Activated gamma-delta T cell (primary cell): Measurements from ENCODE around the gene NOTCH1.

Experiments used
- DNase-seq: peaks from one replicate; lab custom pipeline; 2025; lab: John Stamatoyannopoulos, UW

The NOTCH1 gene

DNA sequence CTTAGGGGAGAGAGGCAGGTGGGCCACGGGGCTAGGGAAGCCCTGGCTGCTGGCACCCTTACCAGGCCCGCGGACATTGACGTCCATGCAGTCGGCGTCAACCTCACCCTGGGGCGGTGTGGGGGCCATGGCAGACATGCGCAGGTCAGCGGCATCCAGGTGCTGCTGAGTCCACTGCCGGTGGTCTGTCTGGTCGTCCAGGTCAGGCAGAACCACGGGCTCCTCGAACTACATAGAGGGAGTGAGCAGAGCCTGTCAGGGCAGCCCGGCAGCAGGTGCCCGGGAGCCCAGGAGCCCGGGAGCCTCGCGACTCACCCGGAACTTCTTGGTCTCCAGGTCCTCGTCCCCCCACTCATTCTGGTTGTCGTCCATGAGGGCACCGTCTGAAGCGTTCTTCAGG is 44.2 kb downstream of the NOTCH1 start:
- DNase-seq = no peak

DNA sequence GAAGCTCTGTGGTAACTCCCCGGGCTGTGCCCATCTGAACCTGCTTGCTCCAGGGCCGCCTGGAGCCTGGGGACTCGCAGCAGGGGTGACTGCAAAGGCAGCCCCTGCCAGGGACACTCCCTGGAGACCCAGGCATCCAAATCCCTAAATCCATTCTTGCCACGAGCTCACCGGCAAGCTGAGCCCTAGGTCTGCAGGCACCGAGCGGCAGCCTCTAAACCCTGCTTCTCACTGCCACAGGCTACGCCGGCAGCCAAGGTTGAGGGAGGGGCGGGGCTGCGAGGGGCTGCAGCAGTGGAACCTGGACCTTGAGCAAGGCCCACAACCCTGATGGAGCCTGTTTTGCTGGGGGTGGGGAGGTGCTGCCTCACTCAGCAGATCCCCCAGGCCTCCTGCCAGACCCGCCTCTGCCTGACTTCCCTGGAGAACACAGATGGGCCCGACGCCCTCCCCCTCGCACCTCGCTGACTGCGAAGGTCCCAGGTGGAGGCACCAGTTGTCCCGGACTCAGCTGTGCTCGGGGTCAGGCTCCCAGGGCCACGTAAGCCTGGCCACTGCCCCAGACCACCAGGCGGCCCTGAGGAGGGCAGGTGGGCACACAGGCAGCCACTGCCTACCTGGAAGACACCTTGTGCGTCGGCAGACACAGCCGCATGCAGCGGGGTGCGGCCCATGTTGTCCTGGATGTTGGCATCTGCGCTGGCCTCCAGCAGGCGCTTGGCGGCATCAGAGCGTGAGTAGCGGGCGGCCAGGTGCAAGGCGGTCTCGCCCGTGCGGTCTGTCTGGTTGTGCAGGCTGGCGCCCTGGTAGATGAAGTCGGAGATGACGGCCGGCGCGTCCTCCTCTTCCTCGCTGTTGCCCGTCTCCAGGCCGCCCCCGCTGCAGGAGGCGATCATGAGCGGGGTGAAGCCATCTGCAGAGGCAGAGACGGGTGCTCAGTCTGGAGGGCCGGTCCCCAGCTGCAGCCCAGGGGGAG is 45.6 kb downstream of the NOTCH1 start:
- no peak for DNase-seq

DNA sequence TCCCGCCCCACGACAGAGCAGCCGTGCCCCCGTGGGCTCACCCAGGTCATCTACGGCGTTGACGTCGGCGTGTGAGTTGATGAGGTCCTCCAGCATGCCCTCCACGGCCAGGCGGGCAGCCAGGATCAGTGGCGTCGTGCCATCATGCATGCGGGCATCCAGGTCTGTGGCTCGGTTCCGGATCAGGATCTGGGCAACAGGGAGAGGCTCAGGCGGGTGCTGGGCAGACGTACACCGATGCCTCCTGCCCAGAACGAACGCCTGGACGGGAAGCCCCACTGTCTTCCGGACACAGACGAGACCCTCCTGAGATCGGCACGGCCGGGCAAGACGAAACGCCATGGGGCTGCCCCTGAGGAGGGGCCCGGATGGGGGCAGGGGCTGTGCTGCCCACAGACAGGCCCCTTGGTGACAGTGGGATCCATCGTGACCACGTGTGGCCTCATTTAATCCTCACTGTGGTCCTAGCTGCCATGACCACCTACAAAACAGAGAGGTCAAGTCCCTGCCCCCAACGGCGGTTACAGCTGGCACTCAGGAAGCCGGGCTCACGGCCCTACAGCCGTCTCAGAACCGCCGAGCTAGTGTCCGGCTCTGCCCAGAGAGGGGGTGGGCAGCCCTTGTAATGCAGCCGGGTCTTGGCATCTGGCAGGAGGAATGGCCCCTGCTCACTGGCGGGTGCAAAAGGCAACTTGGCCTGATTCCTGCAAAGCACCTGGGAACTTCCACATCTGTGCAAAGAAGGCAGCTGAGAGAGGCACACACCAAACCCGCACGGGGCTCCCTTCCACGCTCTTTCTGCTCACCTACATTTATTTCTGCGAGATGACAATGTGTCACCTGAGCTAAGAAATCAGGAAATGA is 46.5 kb downstream of the NOTCH1 start:
- no peak for DNase-seq

DNA sequence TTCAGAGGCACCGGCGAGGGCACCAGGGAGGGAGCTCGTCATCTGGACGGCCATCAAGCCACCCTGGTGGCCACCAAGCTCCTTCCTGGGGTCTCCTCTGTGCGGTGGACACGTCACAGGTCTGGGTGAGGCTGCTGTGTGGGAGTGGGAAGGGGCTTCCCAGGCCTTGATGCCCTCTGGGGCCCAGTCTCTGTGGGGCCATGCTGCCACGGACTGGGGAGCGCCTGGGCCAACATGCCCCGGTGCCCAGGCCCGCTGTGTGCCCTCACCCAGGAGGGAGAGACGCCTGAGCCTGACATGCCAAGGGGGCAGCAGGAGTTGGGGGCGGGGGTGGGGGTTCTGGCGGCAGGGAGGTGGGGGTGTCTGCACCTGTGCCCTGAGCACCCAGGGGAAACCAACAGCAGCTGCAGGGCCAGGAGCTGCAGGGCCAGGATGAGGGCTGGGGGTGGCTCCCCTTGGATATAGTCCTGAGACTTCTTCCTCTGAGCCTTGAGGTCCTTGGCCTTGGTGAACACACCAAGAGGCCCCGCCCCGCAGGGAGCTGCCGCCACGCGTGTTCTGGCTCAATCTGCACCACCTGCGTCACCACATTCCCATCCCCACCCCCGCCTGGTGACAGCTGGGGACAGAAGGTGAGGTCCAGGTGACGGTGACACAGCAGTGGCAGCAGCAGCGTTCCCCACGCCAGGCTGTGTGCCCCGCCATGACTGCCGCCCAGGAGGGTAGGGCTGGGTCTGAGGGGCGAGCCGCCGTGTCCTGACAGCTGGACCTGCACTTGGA is 47.7 kb downstream of the NOTCH1 start:
- no peak for DNase-seq

DNA sequence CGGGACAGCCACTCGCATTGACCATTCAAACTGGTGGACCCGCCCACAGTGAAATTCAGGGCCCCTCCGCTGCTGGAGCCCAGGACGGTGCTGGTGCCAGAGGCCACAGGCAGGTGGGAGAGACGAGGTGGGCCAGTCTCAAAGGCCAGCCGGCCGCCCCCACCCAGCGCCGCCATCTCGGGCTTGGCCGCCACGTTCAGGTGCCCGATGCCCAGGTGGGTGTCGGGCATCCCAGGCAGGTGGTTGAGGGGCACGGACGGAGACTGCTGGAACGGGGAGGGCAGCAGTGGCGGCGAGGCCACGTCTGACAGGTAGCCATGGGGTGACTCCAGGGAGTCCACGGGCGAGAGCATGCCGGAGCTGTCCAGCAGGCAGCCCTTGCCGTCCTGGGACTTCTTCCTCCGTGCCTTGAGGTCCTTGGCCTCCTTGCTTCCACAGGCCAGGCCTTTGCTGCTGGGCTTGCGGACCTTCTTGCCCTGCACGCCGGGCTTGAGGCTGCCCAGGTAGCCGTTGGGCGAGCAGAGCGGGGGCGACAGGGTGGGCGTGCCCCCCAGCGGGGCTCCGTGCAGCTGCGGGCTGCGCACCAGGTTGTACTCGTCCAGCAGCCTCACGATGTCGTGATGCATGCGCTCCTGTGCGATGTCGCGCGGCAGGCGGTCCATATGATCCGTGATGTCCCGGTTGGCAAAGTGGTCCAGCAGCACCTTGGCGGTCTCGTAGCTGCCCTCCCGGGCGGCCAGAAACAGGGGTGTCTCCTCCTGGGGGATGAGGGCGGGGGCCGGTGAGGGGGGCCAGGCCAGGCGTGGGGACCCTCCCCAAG is 48.8 kb downstream of the NOTCH1 start:
- no peak for DNase-seq

DNA sequence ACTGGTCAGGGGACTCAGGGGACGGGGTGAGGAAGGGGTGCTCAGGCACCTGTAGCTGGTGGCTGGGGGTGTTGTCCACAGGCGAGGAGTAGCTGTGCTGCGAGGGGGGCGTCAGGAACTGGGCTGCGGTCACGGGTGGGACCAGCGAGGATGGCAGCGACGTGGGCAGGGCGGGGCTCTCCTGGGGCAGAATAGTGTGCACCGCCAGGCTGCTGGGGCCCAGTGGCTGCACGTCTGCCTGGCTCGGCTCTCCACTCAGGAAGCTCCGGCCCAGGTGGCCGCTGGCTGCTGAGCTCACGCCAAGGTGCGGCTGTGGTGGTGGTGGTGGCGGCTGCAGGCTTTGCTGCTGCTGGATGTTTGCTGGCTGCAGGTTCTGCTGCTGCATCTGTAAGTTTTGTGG is 49.7 kb downstream of the NOTCH1 start:
- DNase-seq = no peak

DNA sequence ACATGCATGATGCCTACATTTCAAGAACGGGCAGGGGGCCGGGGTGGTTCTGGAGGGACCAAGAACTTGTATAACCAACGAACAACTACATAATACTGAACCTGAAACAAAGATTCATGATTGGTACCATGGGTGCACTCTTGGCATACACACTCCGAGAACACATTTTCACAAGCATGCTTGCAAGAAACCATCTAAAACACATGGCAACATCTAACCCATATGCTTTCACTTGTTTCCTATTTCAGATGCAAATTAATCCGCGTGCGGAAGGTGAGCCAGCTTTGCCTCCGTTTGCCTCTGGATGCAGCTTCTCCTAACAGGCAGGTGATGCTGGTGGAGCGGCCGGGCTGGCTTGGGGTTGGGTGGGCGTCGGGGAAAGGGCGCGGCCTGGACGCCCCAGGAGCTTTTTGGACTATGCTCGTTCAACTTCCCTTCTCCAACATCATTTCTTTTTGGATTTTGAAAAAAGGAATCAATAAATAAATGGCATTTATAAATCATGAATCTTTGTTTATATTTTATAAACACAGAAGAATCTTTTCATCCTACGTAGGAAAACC is 50.5 kb downstream of the NOTCH1 start:
- DNase-seq = no peak

DNA sequence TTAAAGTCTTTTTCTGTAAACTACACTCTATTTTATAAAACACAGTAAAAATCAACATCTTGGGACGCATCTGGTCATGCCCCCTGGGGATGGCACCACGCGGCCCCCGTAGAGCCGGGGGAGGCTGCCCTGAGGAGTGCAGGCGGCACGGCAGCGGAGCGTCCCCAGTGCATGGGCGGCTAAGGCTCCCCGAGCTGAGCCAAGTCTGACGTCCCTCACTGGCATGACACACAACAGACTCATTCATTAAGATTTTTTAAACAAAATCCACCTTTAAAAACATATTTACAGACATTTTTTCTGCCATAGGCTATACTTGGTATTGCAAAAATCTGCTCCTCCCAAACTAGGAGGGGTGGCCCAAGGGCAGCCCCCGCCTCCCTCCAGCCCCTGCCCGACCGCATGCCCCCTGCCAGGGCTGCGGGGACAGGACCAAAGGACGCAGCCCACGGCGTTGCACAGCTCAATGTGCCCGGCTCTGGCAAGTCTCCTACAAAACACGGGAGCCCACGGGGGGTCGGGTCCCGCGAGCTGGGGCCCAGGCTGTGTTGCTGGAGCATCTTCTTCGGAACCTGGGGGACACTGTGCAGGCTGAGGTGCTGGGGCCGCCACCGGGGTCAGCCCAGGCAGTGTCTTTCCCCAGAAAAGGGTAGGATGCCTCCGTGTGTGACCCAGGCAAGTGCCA is 51.2 kb downstream of the NOTCH1 start:
- DNase-seq = no peak

DNA sequence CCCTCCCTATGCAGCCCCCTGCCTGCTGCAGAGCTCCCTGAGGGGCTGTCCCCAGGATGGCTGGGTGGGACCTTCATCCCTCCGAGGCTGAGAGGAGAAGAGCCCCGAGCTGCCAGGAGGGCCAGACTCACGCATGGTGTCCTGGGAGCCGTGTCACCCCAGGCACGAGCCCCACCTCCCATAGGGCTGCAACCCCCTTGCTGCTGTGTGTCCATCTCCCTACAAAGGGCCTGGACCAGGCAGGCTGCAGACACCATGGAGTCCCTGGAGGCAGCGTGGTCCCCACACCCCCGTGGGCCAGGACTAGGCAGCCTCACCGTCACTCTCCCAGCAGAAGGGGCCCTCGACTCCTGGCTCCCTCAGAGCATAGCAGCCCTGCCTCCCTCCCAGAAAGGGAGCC is 51.8 kb downstream of the NOTCH1 start:
- DNase-seq = no peak

DNA sequence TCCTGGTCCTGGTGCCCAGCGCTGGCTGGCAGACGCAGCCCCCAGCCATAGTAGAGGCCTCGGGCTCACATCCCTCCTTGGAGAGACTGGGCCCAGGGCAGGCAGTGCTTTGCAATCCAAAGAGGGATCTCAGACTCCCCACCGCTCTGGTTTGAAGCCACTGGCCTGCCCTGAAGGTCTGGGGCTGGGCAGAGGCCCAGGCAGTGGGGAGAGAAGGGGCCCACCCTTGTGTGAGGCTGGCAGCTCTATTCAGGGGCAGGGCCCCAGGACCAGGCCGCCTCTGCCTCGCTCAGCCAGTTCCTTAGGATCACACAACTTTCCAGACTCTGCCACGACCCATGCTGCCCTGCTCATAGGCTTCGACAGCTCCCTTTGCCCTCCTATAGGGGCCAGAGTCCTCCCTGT is 52.3 kb downstream of the NOTCH1 start:
- no peak for DNase-seq

DNA sequence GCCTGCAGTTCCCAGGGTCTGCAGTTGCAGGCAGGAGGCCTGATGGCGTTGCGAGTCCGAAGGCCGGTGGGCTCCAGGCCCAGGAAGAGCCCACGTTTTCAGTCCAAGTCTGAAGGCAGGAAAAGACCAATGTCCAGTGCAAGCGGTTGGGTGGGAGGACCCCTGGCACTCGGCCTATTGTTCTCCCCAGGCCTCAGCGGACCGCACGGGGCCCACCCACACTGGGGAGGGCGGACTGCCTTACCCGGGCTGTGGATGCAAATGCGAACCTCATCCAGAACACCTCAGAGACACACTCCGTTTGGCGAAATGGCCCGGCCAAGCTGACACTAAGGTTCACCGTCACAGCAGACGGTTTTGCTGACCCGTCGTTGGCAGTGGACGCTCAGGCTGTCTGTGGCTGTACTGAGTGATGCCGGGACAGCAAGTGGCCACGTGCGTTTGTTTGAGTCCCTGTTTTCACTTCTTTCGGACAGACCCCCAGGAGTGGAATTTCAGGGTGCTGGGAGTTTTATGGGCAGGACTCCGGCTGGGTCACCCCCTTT is 52.8 kb downstream of the NOTCH1 start:
- no peak for DNase-seq

DNA sequence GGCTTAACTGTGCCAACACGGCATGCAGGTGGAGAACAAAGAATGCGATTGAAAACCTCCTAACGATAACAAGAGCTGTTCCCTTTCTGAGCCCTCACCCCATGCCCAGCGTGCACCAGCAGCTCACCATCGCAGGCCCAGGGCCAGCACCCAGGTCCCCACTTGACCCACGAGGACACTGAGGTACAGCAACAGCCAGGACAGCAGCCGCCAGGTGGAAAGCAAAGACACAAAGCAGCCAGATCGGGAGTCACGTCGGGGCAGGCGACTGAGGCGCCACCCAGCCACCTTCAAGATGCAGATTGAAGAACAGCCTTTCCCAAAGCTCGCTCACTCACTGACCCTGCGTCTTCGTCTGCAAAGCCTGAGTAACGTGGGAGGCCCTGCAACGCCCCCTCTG is 56.1 kb downstream of the NOTCH1 start:
- no peak for DNase-seq

DNA sequence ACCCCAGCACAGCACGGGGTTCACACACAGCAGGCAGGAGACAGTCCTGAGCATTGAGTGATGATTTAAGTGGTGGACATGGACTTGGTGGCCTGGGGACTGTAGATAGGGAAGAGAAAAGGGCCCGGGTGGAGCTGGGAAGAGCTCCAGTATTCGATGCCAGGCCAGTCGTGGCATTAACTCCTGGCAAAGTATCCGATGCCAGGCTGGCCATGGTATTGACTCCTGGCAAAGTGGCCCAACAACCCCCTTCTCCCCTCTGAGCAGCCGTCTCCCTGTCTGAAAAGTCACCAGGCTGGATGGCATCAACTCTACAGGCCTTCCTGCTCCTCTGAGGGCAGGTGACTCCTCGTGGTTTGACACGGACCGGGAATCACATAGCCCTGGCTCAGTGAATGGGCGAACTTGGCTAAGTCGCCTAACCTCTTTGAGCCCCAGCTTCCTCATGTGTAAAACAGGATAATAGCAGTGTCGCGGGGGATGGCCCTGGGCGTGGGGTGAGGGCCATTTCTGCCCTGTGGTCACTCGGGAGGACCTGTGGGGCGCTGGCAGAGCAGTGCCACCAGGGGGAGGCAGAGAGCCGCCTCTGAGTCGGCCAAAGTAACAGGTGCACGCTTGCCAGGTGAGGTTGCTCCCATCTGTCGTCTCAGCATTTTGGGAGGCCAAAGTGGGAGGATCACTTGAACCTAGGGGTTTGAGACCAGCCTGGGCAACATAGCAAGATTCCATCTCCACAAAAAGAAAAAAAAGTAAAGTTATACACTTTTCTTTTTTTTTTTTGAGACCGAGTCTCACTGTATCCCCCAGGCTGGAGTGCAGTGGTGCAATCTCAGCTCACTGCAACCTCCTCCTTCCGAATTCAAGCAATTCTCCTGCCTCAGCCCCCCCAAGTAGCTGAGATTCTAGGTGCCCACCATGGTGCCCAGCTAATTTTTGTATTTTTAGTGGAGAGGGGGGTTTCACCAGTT is 57.3 kb downstream of the NOTCH1 start:
- peak; percentile 27 for DNase-seq

DNA sequence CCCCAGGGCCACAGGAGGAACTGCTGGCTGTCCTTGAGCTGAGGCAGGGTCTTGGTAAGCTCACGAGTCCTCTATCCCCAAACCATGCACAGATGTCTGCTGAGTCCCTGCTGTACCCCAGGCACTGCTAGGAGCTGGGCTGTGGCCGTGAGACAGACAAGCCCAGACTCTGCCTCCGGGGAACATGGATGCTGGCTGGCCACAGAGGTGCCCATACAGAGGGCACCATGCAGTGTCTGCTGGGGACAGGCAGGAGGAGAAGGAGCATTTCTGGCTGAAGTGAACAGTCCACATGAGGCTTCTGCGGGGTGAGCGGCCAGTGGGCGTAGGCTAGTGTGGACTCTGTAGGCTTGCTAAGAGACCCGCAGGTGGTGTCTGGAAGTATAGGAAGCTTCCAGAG is 58.2 kb downstream of the NOTCH1 start:
- DNase-seq = no peak

DNA sequence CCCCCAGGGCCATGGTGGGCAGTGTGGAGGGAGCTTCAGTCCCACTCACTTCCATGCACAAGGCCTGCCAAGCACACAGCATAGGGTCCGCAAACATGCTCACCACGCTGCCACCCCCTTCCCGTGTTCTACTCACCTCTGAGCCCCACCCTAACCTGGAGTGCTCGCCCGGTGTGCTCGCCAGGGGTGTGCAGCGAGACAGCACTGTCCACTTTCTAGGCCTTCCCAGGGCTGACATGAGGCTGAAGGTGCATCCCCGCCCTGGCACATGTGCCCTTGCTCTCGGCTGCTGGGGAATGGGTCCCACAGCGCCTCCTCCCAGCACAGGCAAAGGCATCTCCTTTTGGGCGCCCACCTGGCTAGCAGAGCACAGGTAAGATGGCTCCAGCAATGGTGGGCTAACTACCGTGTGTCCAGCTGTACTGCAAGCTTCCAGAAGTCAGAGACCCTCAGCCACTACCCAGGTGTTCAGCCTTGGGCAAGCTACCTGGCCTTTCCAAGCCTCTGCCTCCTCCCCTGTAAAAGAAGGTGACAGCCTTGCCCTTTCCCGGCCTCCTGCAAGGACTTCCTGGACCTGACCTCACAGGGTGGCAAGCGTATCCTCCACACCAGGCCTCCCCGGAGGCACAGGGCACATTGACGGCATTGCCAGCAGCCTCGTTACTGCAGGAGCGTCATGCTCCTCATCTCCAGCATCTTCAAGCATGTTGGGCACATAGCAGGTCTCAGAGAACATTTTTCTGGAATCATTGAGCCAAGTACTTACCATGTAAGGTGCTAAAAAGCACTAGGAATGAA is 58.8 kb downstream of the NOTCH1 start:
- no peak for DNase-seq

DNA sequence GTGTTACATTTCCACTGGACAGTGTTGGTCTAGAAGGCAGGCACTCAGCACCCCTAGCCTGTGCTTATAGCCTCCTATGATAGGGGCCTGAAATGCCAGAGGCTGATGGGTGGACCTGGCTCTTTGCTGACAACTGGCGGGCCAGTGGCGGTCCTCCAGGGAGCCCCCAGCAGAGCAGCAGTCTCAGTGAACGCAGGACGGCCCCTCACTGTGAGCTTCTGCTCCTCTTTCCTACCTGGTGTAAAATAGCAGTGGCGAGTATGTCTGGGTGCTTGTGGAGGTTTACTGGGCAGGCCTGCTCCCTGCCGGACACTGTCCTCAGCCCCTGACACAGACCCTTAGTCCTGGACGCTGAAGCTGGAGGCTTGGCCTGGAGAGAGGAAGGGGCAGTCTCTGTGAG is 59.7 kb downstream of the NOTCH1 start:
- DNase-seq = no peak

DNA sequence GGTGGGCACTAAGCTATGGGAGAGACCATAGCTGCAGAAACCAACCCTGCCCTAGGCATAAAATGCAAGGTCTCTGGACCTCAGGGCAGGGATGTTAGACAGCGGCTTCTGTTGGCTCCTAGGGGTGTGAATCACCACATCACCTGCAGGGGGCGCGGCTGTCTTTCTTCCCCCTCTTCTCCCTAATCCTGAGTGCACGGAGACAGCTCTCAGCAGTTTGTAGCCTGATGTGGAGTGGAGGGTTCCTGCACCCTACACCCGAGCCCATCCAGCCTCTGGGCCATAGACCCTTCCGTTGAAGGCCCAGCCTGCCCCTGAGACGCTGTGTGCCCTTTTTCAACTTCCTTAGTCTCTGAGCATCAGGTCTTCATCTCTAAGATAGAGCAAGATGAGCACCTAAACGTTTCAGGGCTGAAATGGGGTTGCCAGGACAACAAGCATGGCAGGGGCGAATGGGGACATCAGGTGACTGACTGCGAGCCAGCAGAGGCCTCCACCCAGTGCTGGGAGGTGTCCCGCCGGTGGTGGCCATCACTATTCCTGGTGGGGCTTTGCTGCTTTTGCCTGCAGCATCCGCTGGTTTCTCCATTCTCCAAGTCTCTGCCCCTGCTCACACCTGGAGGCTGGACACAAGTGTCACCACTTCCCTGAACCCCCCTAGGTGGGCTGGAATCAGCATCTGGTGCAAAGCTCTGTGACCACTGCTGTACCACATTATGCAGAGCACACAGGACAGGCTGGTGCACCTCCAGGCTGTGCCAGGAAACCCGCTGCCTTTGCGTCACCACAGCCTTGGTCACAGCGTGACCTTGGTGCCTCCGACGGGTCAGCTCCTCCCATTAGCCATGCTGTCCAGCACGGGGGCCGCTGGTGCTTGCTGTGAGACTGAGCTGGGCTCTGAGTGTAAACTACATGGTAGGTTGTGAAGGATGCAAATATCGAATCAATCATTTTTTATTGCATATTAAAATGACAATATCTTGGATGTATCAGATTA is 60.5 kb downstream of the NOTCH1 start:
- no peak for DNase-seq
